DMS 273 (cell line): Measurements from ENCODE around the gene C4B.
"Not testable (repeated sequence)": the region's sequence is repeated elsewhere in the genome, so short reads cannot be mapped to it uniquely, and the experiment has no call there.

Source experiments
- DNase-seq: peaks from one replicate; lab custom pipeline; 2025; ENCODE audit not compliant: unreplicated experiment; lab: John Stamatoyannopoulos, UW

C4B gene

DNA sequence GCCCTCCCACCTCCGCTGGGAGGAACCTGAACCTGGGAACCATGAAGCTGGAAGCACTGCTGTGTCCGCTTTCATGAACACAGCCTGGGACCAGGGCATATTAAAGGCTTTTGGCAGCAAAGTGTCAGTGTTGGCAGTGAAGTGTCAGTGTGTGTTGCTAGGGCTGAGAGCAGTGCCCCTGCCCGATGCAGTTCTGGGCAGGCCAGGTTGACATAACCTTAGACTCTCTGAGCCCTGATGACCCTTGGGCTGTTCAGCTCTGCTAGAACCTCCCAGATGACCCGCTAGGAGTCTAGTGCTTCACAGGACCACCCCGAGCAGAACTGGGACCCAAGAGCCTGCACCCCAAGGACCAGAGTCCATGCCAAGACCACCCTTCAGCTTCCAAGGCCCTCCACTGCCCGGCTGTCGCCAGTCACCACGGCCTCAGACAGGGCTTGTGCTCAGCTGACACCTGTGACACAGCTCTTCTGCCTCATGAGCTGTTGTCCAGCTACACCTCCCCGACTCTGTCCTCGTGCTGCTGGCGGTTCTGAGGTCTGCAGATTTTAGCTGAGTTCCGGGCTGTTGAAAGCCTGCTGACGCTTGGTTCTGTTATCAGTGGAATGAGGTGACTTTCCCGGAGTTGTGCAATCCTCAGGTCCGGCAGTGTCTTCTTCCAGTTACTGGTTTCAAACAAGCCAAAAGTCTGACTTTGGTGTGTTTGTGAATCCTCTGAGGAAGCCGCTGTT is 20.9 kb downstream of the C4B start:
- not testable (repeated sequence) for DNase-seq

- DNase-seq = not testable (repeated sequence)
Measured at GRCh38 chr6:32037136-32037535, 22.5 kb downstream of the C4B start.

DNA sequence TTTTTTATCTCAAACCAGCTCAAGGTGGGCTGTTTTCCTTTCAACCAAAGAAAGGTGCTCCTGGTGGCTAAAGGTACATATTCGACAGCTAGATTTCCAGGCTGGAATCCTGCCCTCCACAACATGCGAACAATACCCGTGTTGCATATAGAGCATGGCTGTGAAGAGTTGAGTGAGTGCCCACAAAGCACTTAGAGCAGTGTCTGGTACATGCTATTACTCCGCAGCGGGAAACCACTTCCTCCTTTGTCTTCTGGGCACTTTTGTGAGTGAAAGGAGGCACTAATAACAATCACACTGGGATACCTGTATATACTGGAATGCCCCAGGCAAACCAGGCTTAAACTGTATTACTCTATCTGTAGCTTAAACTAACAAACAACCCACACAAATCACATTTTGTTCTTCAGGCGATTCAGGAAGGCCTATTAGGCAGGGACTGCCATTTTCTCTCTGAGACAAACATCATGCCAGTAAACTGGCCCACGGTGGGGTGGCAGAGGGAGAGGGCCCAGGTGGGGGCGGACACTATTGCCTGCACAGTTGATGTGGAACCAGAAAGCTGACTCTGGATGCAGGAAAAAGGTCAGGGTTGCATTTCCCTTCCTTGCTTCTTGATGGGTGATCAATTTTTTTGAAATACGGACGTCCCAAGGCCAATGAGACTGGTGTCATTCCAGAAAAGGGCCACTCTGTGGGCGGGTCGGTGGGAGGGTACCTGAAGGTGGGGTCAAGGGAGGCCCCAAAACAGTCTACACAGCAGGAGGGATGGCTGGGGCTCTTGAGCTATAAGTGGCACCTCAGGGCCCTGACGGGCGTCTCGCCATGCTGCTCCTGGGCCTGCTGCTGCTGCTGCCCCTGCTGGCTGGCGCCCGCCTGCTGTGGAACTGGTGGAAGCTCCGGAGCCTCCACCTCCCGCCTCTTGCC is 23.3 kb downstream of the C4B start, which contains the start of gene CYP21A2:
Gene CYP21A2, plus strand, starts transcription at position 818 of the 927 bp plus-strand sequence. Its CDS starts 8 bp downstream, at position 826.
- DNase-seq = not testable (repeated sequence)

DNA sequence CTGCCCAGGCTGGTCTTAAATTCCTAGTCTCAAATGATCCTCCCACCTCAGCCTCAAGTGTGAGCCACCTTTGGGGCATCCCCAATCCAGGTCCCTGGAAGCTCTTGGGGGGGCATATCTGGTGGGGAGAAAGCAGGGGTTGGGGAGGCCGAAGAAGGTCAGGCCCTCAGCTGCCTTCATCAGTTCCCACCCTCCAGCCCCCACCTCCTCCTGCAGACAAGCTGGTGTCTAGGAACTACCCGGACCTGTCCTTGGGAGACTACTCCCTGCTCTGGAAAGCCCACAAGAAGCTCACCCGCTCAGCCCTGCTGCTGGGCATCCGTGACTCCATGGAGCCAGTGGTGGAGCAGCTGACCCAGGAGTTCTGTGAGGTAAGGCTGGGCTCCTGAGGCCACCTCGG is 24.3 kb downstream of the C4B start:
- not testable (repeated sequence) for DNase-seq

DNA sequence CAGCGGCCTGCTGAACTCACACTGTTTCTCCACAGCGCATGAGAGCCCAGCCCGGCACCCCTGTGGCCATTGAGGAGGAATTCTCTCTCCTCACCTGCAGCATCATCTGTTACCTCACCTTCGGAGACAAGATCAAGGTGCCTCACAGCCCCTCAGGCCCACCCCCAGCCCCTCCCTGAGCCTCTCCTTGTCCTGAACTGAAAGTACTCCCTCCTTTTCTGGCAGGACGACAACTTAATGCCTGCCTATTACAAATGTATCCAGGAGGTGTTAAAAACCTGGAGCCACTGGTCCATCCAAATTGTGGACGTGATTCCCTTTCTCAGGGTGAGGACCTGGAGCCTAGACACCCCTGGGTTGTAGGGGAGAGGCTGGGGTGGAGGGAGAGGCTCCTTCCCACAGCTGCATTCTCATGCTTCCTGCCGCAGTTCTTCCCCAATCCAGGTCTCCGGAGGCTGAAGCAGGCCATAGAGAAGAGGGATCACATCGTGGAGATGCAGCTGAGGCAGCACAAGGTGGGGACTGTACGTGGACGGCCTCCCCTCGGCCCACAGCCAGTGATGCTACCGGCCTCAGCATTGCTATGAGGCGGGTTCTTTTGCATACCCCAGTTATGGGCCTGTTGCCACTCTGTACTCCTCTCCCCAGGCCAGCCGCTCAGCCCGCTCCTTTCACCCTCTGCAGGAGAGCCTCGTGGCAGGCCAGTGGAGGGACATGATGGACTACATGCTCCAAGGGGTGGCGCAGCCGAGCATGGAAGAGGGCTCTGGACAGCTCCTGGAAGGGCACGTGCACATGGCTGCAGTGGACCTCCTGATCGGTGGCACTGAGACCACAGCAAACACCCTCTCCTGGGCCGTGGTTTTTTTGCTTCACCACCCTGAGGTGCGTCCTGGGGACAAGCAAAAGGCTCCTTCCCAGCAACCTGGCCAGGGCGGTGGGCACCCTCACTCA is 25.0 kb downstream of the C4B start:
- DNase-seq = not testable (repeated sequence)

- DNase-seq = not testable (repeated sequence)
Measured at GRCh38 chr6:32040299-32041049, 25.9 kb downstream of the C4B start.

DNA sequence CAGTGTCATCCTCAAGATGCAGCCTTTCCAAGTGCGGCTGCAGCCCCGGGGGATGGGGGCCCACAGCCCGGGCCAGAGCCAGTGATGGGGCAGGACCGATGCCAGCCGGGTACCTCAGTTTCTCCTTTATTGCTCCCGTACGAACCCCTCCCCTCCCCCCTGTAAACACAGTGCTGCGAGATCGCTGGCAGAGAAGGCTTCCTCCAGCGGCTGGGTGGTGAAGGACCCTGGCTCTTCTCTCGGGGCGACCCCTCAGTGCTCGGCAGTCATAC is 26.4 kb downstream of the C4B start:
- not testable (repeated sequence) for DNase-seq

- DNase-seq = not testable (repeated sequence)
Measured at GRCh38 chr6:32041385-32041784, 26.8 kb downstream of the C4B start.

DNA sequence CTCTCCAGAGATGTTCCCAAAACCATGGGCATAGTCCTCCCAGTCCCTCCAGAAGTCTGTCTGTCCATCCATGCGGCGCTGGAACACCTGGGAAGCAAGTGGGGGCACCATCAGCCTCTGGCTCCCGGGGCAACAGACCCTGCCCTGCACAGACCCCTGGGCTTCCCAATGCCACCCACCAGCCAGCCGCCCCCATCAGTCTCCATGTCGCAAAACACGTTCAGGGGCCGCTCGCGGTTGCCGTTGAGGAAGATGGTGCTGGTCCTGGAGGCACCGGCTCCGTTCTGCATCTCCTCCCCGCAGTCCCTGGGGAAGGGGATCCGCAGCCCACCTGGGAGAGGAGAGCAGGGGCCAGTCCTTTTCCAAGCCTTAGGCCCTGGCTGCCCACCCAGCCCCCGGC is 27.7 kb downstream of the C4B start:
- not testable (repeated sequence) for DNase-seq

GRCh38 chr6:32043589-32044380 is 29.2 kb downstream of the C4B start:
- DNase-seq = not testable (repeated sequence)

DNA sequence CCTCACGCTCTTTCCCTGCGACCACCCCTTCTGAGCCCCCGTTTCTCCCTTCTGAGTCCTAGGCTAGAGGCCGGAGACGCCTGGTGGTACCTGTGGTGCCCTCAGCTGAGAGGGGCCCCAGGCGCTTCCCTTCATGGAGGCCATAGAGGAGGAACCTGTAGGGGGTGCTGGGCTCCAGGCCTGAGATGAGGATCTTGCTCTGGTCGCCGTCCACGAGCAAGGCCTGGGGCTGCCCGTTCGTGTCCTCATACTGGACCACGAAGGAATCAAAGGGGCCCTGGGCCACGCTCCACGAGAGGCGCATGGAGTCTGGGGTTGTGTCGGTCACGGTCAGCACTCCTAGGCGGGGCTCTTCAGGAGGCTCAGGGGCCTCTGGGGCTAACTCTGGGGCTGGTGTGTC is 30.3 kb downstream of the C4B start:
- not testable (repeated sequence) for DNase-seq

DNA sequence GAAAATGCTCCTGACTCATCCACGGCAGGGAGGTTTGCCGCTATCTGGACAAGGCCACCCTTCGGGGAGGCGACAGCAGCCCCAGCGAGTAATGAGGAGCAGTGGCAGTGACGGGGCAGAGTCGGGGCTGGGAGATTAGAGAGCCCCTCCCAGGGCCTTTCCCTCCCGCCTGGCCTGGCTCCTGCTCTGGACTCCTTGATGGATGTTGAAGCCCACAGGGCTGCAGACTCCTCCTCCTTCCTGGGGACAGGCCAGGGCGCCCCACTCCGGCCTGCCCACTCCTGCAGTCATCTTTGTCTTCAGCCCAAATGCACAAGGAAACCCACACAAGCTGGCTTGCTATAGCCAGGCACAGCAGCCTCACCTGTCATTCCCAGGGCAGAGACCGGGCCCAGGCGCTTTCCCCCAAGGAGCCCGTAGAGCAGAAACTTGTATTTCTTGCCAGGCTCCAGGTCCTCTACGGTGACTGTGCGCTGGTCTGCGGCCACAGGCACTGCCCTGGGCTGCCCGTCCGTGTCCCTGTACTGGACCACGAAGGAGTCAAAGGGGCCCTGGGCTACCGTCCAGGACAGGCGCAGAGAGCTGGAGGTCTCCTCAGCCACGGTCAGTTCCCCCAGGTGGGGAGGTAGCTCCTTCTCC is 31.3 kb downstream of the C4B start:
- DNase-seq = no peak

DNA sequence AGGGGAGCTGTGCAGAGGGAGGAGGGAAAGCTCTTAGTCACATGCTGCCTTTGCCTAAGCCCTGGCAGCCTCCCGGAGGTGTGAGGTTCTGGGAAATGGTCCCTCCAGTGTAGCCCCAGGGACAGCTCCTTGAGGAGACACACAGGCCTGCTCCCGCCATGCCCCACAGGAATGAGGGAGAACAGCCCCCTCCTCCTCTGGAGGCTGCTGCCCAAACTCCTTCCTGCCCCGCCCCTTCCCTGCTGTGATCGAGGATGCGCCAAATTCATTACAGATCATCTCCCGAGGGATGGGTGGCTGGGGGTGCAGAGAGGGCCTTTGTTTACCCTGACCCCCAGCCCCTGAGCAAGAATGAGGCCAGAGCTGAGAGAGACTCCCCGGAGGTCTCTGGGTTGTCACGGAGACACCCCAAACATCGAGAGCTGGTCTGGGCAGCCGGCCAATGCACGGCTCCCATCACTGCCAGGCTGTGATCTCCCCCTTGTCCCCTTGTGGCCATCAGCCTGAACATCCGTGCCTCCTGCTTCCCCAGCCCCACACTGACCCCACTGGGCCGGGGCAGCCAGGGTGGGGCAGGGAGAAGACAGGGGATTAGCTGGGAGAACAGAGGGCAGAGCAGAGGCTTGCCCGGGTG is 32.0 kb downstream of the C4B start:
- DNase-seq = peak; percentile 53

- DNase-seq = no peak
Measured at GRCh38 chr6:32047084-32047478, 32.5 kb downstream of the C4B start.

DNA sequence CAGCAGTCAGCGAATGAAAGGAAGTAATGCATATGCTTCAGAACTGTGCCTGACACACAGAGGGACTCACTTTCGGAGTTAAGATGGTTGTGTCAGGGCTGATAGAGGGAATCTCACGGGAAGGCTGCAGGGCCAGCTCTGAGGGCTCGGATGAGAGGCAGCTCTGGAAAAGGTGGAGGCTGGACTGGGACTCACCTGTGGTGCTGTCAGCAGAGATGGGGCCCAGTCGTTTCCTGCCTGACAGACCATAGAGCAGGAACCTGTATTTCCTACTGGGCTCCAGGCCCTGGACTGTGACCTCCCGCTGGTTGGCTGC is 32.9 kb downstream of the C4B start:
- no peak for DNase-seq

GRCh38 chr6:32047855-32048766 is 33.5 kb downstream of the C4B start:
- peak; percentile 80 for DNase-seq

GRCh38 chr6:32049149-32049548 is 34.6 kb downstream of the C4B start:
- not testable (repeated sequence) for DNase-seq

DNA sequence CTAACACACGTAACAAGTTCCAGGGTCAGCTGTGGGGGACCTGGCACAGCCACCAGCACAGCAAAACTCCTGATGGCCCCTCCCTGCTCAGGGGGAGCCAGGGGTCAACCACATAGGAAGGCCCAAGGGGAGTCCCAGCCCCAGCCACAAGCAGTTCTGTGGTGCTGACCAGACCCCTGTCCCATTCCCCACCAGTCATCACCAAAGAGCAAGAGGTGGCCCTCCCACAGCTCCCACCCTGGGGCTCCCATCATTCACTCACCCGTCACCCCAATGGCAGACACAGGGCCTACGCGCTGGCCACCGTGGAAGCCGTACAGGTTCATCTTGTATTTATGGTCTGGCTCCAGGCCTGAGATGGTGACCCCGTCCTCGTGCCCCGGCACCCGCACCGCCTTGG is 35.1 kb downstream of the C4B start:
- DNase-seq = not testable (repeated sequence)
